Karpas-422 (cell line): ENCODE measurements around the gene LGALS3BP. TPM values are rescaled to one million over a fixed set of nuclear protein-coding genes. Genes with fewer than 3 reads are reported as not detected.

Experiments used
- DNase-seq: peaks from one replicate; pipeline ENCODE4 v3.0.0-alpha.2; 2015
- H2AFZ ChIP-seq: fragments of 200-600 bp; sonication (generic); 2 replicates; pipeline ENCODE4 v1.6.1; 2014; ENCODE audit warnings: antibody characterized with exemption, low read length, mixed read lengths
- H3K27ac ChIP-seq: fragments of 200-600 bp; sonication (generic); 2 replicates; pipeline ENCODE4 v1.5.1; 2014; ENCODE audit warnings: mild to moderate bottlenecking, low read length, moderate library complexity
- H3K27me3 ChIP-seq: fragments of 200-600 bp; sonication (generic); 2 replicates; pipeline ENCODE4 v1.6.1; 2014; ENCODE audit warnings: low read length, mixed read lengths
- H3K36me3 ChIP-seq: fragments of 200-600 bp; sonication (generic); 2 replicates; pipeline ENCODE4 v1.6.1; 2014; ENCODE audit warnings: low read length, mixed read lengths; ENCODE audit not compliant: insufficient read depth
- H3K4me1 ChIP-seq: fragments of 200-600 bp; sonication (generic); 2 replicates; pipeline ENCODE4 v1.6.1; 2014; ENCODE audit warnings: mild to moderate bottlenecking, low read length, mixed read lengths
- H3K4me2 ChIP-seq: fragments of 200-600 bp; sonication (generic); 2 replicates; pipeline ENCODE4 v1.6.1; 2014; ENCODE audit warnings: low read length, low read depth, mild to moderate bottlenecking; ENCODE audit not compliant: poor library complexity, severe bottlenecking
- H3K4me3 ChIP-seq: fragments of 200-600 bp; sonication (generic); 2 replicates; pipeline ENCODE4 v1.5.1; 2014; ENCODE audit warnings: mild to moderate bottlenecking, antibody characterized with exemption, low read length, mixed read lengths
- H3K79me2 ChIP-seq: fragments of 200-600 bp; sonication (generic); 2 replicates; pipeline ENCODE4 v1.6.1; 2014; ENCODE audit warnings: mild to moderate bottlenecking, low read length, mixed read lengths
- H3K9ac ChIP-seq: fragments of 200-600 bp; sonication (generic); 2 replicates; pipeline ENCODE4 v1.6.0; 2014; ENCODE audit warnings: low read length
- H3K9me2 ChIP-seq: fragments of 200-600 bp; sonication (generic), shearing (Covaris generic); replicated peaks from 2 replicates; pipeline ENCODE4 v1.6.0; 2014; ENCODE audit warnings: mild to moderate bottlenecking, low read length, moderate library complexity; ENCODE audit not compliant: insufficient read depth
- H3K9me3 ChIP-seq: fragments of 300-700, 200-600 bp; sonication (generic); 2 replicates; pipeline ENCODE4 v1.6.1; 2014; ENCODE audit warnings: low read length, mixed read lengths
- H4K20me1 ChIP-seq: fragments of 200-600 bp; sonication (generic); 2 replicates; pipeline ENCODE4 v1.6.1; 2014; ENCODE audit warnings: mild to moderate bottlenecking, antibody characterized with exemption, low read length, low read depth; ENCODE audit not compliant: insufficient read depth
- total RNA-seq: library from RNA; depleted of rRNA; stranded (reverse); fragments of >200 nt; shearing (Covaris generic); gene quantifications from 2 replicates; pipeline ENCODE4 v1.2.3, GENCODE V29; 2014; ENCODE audit warnings: low replicate concordance

Gene LGALS3BP
- total RNA-seq, 1 experiment from 2014 or later = 23.7 TPM

- no peaks in the 10 kb centered on the region for H3K9me2 ChIP-seq
- no peaks in the 10 kb centered on the region for H3K9me3 ChIP-seq
- H3K36me3 ChIP-seq = peaks cover 8% of the 10 kb centered on the region; the same call in 1 of the 2 replicates
- no peak overlapping the region for H3K9ac ChIP-seq
- no peak for DNase-seq
- H3K4me3 ChIP-seq = no peak overlapping the region
- H3K27ac ChIP-seq = no peak overlapping the region
- no peak overlapping the region for H3K4me2 ChIP-seq
- H4K20me1 ChIP-seq = peaks cover 40% of the 10 kb centered on the region
- peaks cover 31% of the 10 kb centered on the region for H3K79me2 ChIP-seq
- H2AFZ ChIP-seq = no peak overlapping the region
- H3K4me1 ChIP-seq = no peaks in the 10 kb centered on the region
- no peaks in the 10 kb centered on the region for H3K27me3 ChIP-seq
These were observed 17.6 kb upstream of the LGALS3BP start for GRCh38 chr17:78997231-78997741.

- H3K4me3 ChIP-seq = no peak overlapping the region
- H3K9ac ChIP-seq = no peak overlapping the region
- H3K4me1 ChIP-seq = no peaks in the 10 kb centered on the region
- peaks cover 11% of the 10 kb centered on the region for H3K36me3 ChIP-seq
- H3K9me3 ChIP-seq = no peaks in the 10 kb centered on the region
- peaks cover 35% of the 10 kb centered on the region for H4K20me1 ChIP-seq
- no peaks in the 10 kb centered on the region for H3K27me3 ChIP-seq
- H3K9me2 ChIP-seq = no peaks in the 10 kb centered on the region
- no peak for DNase-seq
- H2AFZ ChIP-seq = no peak overlapping the region
- no peak overlapping the region for H3K4me2 ChIP-seq
- peaks cover 26% of the 10 kb centered on the region for H3K79me2 ChIP-seq
- no peak overlapping the region for H3K27ac ChIP-seq
These were observed 17.1 kb upstream of the LGALS3BP start for GRCh38 chr17:78996781-78997201.

DNA sequence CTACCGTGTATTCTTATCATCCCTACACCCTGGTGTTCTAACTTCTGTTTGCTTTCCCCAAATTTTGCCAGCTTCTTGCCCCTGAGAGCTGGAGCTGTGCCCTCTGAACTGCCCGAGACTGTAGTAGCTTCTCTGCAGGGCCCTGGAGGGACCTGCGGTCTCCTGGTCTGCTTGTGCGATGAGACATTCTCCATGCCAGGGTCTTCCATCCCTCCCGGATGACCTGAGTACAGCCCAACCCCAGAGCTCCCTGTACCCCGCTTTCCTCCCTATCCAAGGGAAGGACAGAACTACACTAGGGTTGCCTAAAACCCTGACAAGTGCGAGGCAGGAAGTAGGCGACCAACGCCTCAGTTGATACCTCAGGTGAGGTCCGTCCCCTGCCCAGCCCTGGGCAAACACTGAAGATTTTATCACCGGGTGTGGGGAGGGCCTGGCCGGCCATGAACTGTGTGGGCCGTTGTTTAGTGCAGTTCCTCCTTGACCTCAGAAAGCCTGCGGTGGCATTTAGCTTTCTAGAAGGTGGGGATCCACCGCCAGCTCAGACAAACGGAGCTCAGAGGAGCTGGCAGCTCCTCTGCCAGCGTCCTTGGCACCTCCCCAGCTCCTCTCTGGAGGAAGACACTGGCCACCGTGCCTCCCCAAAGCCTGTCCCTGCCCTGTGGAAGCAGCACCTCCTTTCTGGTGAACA lies 16.2 kb upstream of the LGALS3BP start:
- peaks cover 18% of the 10 kb centered on the region for H3K79me2 ChIP-seq
- H2AFZ ChIP-seq = no peak overlapping the region
- no peaks in the 10 kb centered on the region for H3K27me3 ChIP-seq
- no peaks in the 10 kb centered on the region for H3K4me1 ChIP-seq
- no peak overlapping the region for H3K27ac ChIP-seq
- H3K4me3 ChIP-seq = no peak overlapping the region
- peaks cover 19% of the 10 kb centered on the region for H3K36me3 ChIP-seq
- no peaks in the 10 kb centered on the region for H3K9me3 ChIP-seq
- no peaks in the 10 kb centered on the region for H3K9me2 ChIP-seq
- H3K4me2 ChIP-seq = no peak overlapping the region
- H4K20me1 ChIP-seq = peaks cover 32% of the 10 kb centered on the region
- H3K9ac ChIP-seq = no peak overlapping the region
- DNase-seq = no peak

GRCh38 chr17:78995022-78995760 lies 15.5 kb upstream of the LGALS3BP start:
- Histone ChIP-seq H3K9me2 (no peaks in the 10 kb centered on the region), H3K27ac (no peak overlapping the region), H3K4me3 (no peak overlapping the region), H3K27me3 (no peaks in the 10 kb centered on the region), H3K79me2 (peaks cover 15% of the 10 kb centered on the region), H3K9me3 (no peaks in the 10 kb centered on the region), H3K9ac (no peak overlapping the region), H3K4me2 (no peak overlapping the region), H3K4me1 (no peaks in the 10 kb centered on the region), H3K36me3 (peaks cover 23% of the 10 kb centered on the region), H2AFZ (no peak overlapping the region), H4K20me1 (peaks cover 32% of the 10 kb centered on the region)
- DNase-seq = no peak

- Histone ChIP-seq H3K4me3 (no peak overlapping the region), H3K36me3 (peaks cover 23% of the 10 kb centered on the region), H3K4me1 (no peaks in the 10 kb centered on the region), H3K79me2 (peaks cover 11% of the 10 kb centered on the region), H3K27ac (no peak overlapping the region), H3K9me2 (no peaks in the 10 kb centered on the region), H3K9ac (no peak overlapping the region), H2AFZ (no peak overlapping the region), H3K4me2 (no peak overlapping the region), H3K9me3 (no peaks in the 10 kb centered on the region), H3K27me3 (no peaks in the 10 kb centered on the region), H4K20me1 (peaks cover 32% of the 10 kb centered on the region)
- no peak for DNase-seq
These were observed 14.4 kb upstream of the LGALS3BP start for GRCh38 chr17:78993981-78994671.

DNA sequence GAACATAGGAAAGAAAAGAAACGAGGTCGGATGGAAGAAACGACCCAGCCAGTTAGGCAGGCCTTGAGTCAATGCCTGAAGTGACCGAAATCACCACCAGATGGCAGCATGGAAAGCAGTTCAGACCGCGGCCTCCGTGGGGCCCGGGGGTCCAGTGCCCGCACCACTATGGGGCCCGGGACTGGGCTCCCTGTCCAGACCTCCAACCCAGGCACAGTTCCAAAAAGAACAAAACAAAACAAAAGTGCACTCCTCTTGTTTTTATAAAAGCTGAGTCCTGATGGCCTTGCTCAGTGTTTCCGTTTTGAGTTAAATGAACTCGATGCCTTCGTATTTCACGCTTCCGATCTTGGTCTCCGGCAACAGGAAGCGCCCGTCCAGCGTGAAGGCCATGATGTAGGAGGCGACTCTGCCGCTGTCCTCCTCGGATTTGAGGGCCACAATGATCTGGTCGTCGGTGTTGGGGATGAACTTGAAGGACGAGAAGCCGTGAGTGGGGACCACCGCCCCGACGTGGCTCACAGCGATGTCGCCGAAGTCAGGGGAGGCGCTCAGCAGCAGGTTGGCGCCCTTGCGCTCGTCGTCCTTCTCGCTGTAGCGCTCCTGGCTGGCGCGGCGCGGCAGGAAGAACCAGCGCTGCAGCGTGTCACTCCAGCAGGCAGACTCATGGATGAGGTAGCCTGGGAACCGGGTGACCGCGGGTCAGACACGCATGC lies 13.7 kb upstream of the LGALS3BP start:
- Histone ChIP-seq H3K9me2 (no peaks in the 10 kb centered on the region), H3K4me2 (no peak overlapping the region), H3K36me3 (peaks cover 23% of the 10 kb centered on the region), H3K9ac (no peak overlapping the region), H3K27ac (no peak overlapping the region), H3K4me1 (no peaks in the 10 kb centered on the region), H3K27me3 (no peaks in the 10 kb centered on the region), H4K20me1 (peaks cover 25% of the 10 kb centered on the region), H2AFZ (no peak overlapping the region), H3K4me3 (no peak overlapping the region), H3K79me2 (peaks cover 6% of the 10 kb centered on the region), H3K9me3 (no peaks in the 10 kb centered on the region)
- DNase-seq = peak; percentile 75

GRCh38 chr17:78992542-78993212 lies 13.0 kb upstream of the LGALS3BP start:
- Histone ChIP-seq H3K9me2 (no peaks in the 10 kb centered on the region), H3K27me3 (no peaks in the 10 kb centered on the region), H3K9ac (no peak overlapping the region), H3K9me3 (no peaks in the 10 kb centered on the region), H3K36me3 (peaks cover 23% of the 10 kb centered on the region), H2AFZ (no peak overlapping the region), H4K20me1 (peaks cover 22% of the 10 kb centered on the region), H3K4me3 (no peak overlapping the region), H3K27ac (no peak overlapping the region), H3K79me2 (peaks cover 6% of the 10 kb centered on the region), H3K4me1 (no peaks in the 10 kb centered on the region), H3K4me2 (no peak overlapping the region)
- DNase-seq = no peak
